Small intestine (tissue), 7 donors: ENCODE results near the gene SARS1. TPM values are rescaled to one million over a fixed set of nuclear protein-coding genes. Genes with fewer than 3 reads are reported as not detected.

Experiments used
- DNase-seq, 2 donors: peaks; one replicate each; pipeline versions ENCODE4 v3.0.0 to v3.0.0-alpha.2; 2013
- FAIRE-seq: peaks from 2 replicates; lab custom pipeline; 2012; peaks lifted over from hg19 to GRCh38; lab: Jason Lieb, UNC
- H3K27ac ChIP-seq, 3 donors: one replicate each; pipeline ENCODE4 v1.5.1; 2013; ENCODE audit warnings: low read length in 2 of 3, mild to moderate bottlenecking in 2 of 3, control low read depth in 1 of 3, inconsistent platforms in 1 of 3, low read depth in 1 of 3, moderate library complexity in 1 of 3
- H3K27me3 ChIP-seq, 3 donors: one replicate each; pipeline ENCODE4 v1.6.1; 2013; ENCODE audit warnings: low read length in 3 of 3, inconsistent platforms in 1 of 3; ENCODE audit not compliant: control insufficient read depth in 3 of 3, insufficient read depth in 3 of 3
- H3K36me3 ChIP-seq, 3 donors: one replicate each; pipeline ENCODE4 v1.6.1; 2013; ENCODE audit warnings: low read length in 3 of 3, inconsistent platforms in 1 of 3, low read depth in 1 of 3, mild to moderate bottlenecking in 1 of 3, moderate library complexity in 1 of 3; ENCODE audit not compliant: control insufficient read depth in 3 of 3, insufficient read depth in 2 of 3
- H3K4me1 ChIP-seq, 3 donors: one replicate each; pipeline ENCODE4 v1.6.1; 2013; ENCODE audit warnings: low read length in 2 of 3, inconsistent platforms in 1 of 3, low read depth in 1 of 3, mild to moderate bottlenecking in 1 of 3, moderate library complexity in 1 of 3; ENCODE audit not compliant: control insufficient read depth in 3 of 3, insufficient read depth in 2 of 3
- H3K4me3 ChIP-seq, 3 donors: one replicate each; pipeline ENCODE4 v1.5.1; 2013; ENCODE audit warnings: low read length in 3 of 3, control low read depth in 1 of 3, inconsistent platforms in 1 of 3, low read depth in 1 of 3, mild to moderate bottlenecking in 1 of 3, moderate library complexity in 1 of 3
- H3K9me3 ChIP-seq, 2 donors: one replicate each; pipeline ENCODE4 v1.6.1; 2013; ENCODE audit warnings: low read depth in 1 of 2, low read length in 1 of 2; ENCODE audit not compliant: control insufficient read depth in 2 of 2, insufficient read depth in 1 of 2
- WGBS, 3 donors: extraction: QIAGEN DNeasy Blood & Tissue Kit; methylation state at CpG; one replicate each; pipeline ENCODE4 v1.1.7; 2013; 5-methylcytosine and 5-hydroxymethylcytosine counted together
- polyA plus RNA-seq, 4 donors: library from polyadenylated mRNA; stranded (reverse) in 3 of 4; unstranded in 1 of 4; fragments of 200-250 nt in 3 of 4; fragments of 120-200 nt in 1 of 4; gene quantifications; one replicate each; pipeline versions ENCODE4 v1.2.1 to v1.2.3, GENCODE V29; 2013
- donor health status: healthy with polysubstance abuse.
- donor health status: control.
- donor health status: control.
- donor health status: Bipolar disorder and iron deficiency.
- donor health status: healthy.

SARS1 gene
- polyA plus RNA-seq, 4 donors: 99.1 to 190 (median 133) TPM

DNA sequence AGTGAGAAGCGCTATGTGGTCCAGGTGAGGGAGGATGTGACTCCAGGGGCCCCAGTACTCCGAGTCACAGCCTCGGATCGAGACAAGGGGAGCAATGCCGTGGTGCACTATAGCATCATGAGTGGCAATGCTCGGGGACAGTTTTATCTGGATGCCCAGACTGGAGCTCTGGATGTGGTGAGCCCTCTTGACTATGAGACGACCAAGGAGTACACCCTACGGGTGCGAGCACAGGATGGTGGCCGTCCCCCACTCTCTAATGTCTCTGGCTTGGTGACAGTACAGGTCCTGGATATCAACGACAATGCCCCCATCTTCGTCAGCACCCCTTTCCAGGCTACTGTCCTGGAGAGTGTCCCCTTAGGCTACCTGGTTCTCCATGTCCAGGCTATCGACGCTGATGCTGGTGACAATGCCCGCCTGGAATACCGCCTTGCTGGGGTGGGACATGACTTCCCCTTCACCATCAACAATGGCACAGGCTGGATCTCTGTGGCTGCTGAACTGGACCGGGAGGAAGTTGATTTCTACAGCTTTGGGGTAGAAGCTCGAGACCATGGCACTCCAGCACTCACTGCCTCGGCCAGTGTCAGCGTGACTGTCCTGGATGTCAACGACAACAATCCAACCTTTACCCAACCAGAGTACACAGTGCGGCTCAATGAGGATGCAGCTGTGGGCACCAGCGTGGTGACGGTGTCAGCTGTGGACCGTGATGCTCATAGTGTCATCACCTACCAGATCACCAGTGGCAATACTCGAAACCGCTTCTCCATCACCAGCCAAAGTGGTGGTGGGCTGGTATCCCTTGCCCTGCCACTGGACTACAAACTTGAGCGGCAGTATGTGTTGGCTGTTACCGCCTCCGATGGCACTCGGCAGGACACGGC is 37.8 kb downstream of the SARS1 start:
- H3K9me3 ChIP-seq: peaks cover 0 to 15% of the 10 kb centered on the region in 2 donors
- no peak for FAIRE-seq
- peaks cover 0 to 3% (median 0%) of the 10 kb centered on the region in 3 donors for H3K27me3 ChIP-seq
- peaks cover 0 to 37% (median 2%) of the 10 kb centered on the region in 3 donors for H3K4me1 ChIP-seq
- no peak overlapping the region for H3K4me3 ChIP-seq
- H3K27ac ChIP-seq: no peak overlapping the region
- DNase-seq: no peak
- peaks cover 0 to 31% (median 0%) of the 10 kb centered on the region in 3 donors for H3K36me3 ChIP-seq
- 96 to 97% (median 96%) methylated on average over 32 of the region's 32 CpGs for WGBS, 3 donors

DNA sequence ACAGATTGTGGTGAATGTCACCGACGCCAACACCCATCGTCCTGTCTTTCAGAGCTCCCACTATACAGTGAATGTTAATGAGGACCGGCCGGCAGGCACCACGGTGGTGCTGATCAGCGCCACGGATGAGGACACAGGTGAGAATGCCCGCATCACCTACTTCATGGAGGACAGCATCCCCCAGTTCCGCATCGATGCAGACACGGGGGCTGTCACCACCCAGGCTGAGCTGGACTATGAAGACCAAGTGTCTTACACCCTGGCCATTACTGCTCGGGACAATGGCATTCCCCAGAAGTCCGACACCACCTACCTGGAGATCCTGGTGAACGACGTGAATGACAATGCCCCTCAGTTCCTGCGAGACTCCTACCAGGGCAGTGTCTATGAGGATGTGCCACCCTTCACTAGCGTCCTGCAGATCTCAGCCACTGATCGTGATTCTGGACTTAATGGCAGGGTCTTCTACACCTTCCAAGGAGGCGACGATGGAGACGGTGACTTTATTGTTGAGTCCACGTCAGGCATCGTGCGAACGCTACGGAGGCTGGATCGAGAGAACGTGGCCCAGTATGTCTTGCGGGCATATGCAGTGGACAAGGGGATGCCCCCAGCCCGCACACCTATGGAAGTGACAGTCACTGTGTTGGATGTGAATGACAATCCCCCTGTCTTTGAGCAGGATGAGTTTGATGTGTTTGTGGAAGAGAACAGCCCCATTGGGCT is 38.6 kb downstream of the SARS1 start:
- 95 to 97% (median 96%) methylated on average over 31 of the region's 31 CpGs for WGBS, 3 donors
- DNase-seq (no peak), FAIRE-seq (no peak)

GRCh38 chr1:109252893-109253802 is 39.4 kb downstream of the SARS1 start:
- Histone ChIP-seq H3K4me3 (no peak overlapping the region), H3K27me3 (no peaks in the 10 kb centered on the region), H3K36me3 (peaks cover 0 to 38% (median 0%) of the 10 kb centered on the region in 3 donors), H3K4me1 (peaks cover 0 to 37% (median 2%) of the 10 kb centered on the region in 3 donors), H3K9me3 (peaks cover 0 to 15% of the 10 kb centered on the region in 2 donors), H3K27ac (peak overlapping the region in 2 of 3 donors; percentile 55 to 61)
- FAIRE-seq (no peak), DNase-seq (no peak)
- 81 to 85% (median 81%) methylated on average over 33 of the region's 33 CpGs for whole genome bisulfite sequencing, 3 donors

More for the DNA sequence above, 38.6 kb downstream of the SARS1 start:
- H3K27ac ChIP-seq: no peak overlapping the region
- H3K4me3 ChIP-seq: no peak overlapping the region
- peaks cover 0 to 15% of the 10 kb centered on the region in 2 donors for H3K9me3 ChIP-seq
- no peaks in the 10 kb centered on the region for H3K27me3 ChIP-seq
- H3K36me3 ChIP-seq: peaks cover 0 to 31% (median 0%) of the 10 kb centered on the region in 3 donors
- H3K4me1 ChIP-seq: peaks cover 0 to 37% (median 2%) of the 10 kb centered on the region in 3 donors

DNA sequence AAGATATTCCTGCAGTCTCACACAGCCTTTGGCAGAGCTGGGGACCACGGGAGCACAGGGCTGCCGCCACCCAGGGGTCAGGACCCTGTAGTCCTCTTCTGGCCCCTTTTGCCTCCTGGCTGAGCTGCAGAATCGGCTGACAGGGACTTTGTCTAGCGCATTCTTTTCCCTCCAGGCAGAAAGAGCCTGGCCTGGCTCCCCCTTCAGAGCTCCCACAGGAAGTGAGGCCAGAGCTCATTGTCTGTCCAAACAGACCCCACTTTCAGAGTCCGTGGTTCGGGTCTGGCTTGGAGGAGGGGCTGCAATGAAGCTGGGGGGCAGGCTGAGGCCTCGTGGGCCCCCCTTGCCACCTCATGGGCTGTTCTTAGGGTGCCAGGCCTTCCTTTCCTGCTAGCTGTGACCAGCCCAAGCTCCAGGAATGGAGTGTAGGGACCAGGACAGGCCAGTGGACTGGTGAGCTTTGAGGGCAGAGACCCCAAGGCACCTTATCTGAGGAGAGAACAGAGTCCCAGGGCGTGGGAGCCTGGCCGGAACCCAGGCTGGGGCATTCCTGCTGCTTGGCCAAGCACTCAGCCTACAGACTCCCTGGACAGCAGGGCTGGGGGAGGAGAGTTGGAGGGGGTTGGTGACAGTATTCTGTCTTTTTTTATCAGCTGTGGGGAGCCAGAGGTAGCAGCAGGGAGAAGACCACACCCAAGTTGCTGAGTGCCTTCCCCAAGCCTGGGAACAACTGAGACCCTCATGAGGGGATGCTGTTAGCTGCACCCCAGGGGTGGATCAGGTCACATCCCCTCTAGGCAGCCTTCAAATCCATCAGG is 40.3 kb downstream of the SARS1 start:
- H3K9me3 ChIP-seq: peaks cover 0 to 15% of the 10 kb centered on the region in 2 donors
- WGBS, 3 donors: 37 to 50% (median 41%) methylated on average over 9 of the region's 9 CpGs
- no peaks in the 10 kb centered on the region for H3K27me3 ChIP-seq
- H3K4me1 ChIP-seq: peaks cover 0 to 34% (median 2%) of the 10 kb centered on the region in 3 donors
- no peak overlapping the region for H3K4me3 ChIP-seq
- peak overlapping the region in 2 of 3 donors; percentile 55 to 61 for H3K27ac ChIP-seq
- H3K36me3 ChIP-seq: peaks cover 0 to 47% (median 0%) of the 10 kb centered on the region in 3 donors
- FAIRE-seq: no peak
- DNase-seq: no peak

DNA sequence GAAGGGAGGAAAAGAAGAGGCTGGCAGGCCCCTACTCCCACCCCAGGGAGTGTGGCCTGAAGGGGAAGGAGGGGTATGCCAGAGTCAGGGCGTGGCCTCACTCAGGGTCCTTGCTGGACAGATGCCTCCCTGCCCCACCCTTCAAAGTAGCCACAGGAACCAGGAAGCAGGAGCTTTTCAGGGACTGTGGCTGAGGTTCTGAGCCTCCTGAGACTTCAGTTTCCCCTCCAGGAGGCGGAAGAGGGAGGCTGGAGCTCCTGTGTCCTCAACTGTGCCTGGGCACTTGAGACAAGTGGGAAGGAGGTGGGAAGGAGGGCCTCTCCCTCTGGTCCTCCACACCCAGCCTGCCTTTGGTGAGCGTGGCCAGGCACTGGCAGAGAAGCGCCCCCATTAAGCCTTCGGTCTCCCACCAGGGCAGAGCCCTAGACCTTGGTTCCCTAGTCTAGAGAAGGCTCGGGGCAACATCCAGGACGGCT is 40.9 kb downstream of the SARS1 start:
- Histone ChIP-seq H3K9me3 (peaks cover 0 to 15% of the 10 kb centered on the region in 2 donors), H3K4me1 (peaks cover 0 to 31% (median 2%) of the 10 kb centered on the region in 3 donors), H3K27ac (peak overlapping the region in 1 of 3 donors; percentile 55), H3K36me3 (peaks cover 0 to 53% (median 0%) of the 10 kb centered on the region in 3 donors), H3K27me3 (no peaks in the 10 kb centered on the region), H3K4me3 (no peak overlapping the region)
- WGBS, 3 donors: 61 to 79% (median 79%) methylated on average over 7 of the region's 7 CpGs
- no peak for DNase-seq
- FAIRE-seq: no peak

DNA sequence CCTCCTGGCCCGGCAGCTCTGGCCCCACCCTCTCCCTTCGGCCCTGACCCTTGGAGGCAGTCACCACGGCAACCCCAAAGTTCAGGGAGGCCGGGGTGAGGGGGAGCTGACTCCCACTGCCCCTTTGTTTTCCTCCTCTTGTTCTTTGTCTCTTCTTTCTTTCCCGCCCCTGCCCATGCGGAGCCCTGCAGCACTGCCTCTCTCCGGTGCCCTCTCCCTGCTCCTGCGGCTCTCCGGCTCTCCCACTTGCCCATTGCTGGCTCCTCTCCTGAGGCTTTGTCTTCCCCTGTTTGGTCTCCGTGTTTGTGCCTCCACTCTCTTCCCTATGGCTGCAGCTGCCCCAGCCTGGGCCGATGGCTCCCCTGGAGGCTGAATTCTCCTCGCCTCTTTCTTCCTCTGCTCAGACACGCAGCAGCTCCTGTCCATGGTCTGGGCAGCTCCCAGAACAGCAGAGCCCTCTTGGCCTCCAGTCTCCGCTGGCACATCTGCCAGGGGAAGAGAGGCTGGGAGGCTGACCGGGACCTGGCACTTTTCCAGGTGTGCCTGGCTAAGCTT is 41.5 kb downstream of the SARS1 start:
- peaks cover 0 to 55% (median 0%) of the 10 kb centered on the region in 3 donors for H3K36me3 ChIP-seq
- peaks cover 0 to 15% of the 10 kb centered on the region in 2 donors for H3K9me3 ChIP-seq
- H3K27me3 ChIP-seq: no peaks in the 10 kb centered on the region
- H3K4me1 ChIP-seq: peaks cover 0 to 29% (median 1%) of the 10 kb centered on the region in 3 donors
- H3K4me3 ChIP-seq: no peak overlapping the region
- DNase-seq (no peak), FAIRE-seq (no peak)
- 48 to 62% (median 61%) methylated on average over 14 to 15 of the region's 15 CpGs for WGBS, 3 donors
- no peak overlapping the region for H3K27ac ChIP-seq

DNA sequence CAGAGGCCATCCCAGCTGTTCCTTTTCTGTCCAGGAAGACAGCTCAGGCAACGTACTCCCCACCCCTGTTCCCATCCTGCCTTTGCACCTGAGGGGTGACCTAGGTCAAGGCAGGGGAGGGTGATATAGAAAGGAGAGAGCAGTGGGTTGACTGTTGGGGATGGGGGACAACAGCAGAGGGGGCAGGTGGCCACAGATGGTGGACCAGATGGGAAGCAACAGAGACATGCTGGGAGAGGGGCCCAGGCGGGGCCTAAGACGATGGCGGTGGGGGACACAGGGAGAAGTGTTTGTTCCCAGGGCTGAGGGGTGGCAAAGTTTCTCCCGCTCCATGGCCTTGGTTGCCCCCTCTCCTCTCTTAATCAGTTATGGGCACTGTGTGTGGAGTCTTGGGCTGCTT is 42.0 kb downstream of the SARS1 start:
- no peak for FAIRE-seq

More for the DNA sequence above, 42.0 kb downstream of the SARS1 start:
- DNase-seq: no peak
- H3K4me1 ChIP-seq: peaks cover 0 to 26% (median 0%) of the 10 kb centered on the region in 3 donors
- H3K27me3 ChIP-seq: no peaks in the 10 kb centered on the region
- H3K4me3 ChIP-seq: no peak overlapping the region
- no peak overlapping the region for H3K27ac ChIP-seq
- peaks cover 0 to 57% (median 0%) of the 10 kb centered on the region in 3 donors for H3K36me3 ChIP-seq
- 80 to 89% (median 80%) methylated on average over 5 of the region's 5 CpGs for WGBS, 3 donors
- H3K9me3 ChIP-seq: peaks cover 0 to 15% of the 10 kb centered on the region in 2 donors
